ENCODE measurements around the gene SERTAD3.

SERTAD3 gene

GRCh38 chr19:40424637-40425449 is 19.3 kb downstream of the SERTAD3 start:
- DNase-seq = peak in 3 of 14 donors; percentile 50 to 82 (median 67)

GRCh38 chr19:40423938-40424337 is 20.2 kb downstream of the SERTAD3 start:
- DNase-seq = no peak

GRCh38 chr19:40422748-40423566 is 21.2 kb downstream of the SERTAD3 start:
- no peak for DNase-seq

- DNase-seq = no peak
These were observed 22.0 kb downstream of the SERTAD3 start for GRCh38 chr19:40421993-40422747.

GRCh38 chr19:40420766-40421765 is 23.1 kb downstream of the SERTAD3 start:
- DNase-seq = peak; percentile 68 to 96 (median 90)

GRCh38 chr19:40420451-40420765 is 23.7 kb downstream of the SERTAD3 start:
- no peak for DNase-seq

- no peak for DNase-seq
These were observed 24.4 kb downstream of the SERTAD3 start for GRCh38 chr19:40419780-40420179.

GRCh38 chr19:40419066-40419612 is 25.0 kb downstream of the SERTAD3 start:
- no peak for DNase-seq

- no peak for DNase-seq
These were observed 26.1 kb downstream of the SERTAD3 start for GRCh38 chr19:40418040-40418439.

- DNase-seq = no peak
These were observed 26.5 kb downstream of the SERTAD3 start for GRCh38 chr19:40417643-40417981.

GRCh38 chr19:40416918-40417642 is 27.1 kb downstream of the SERTAD3 start:
- DNase-seq = no peak

GRCh38 chr19:40415768-40416167 is 28.4 kb downstream of the SERTAD3 start:
- no peak for DNase-seq

- DNase-seq = no peak
These were observed 29.3 kb downstream of the SERTAD3 start for GRCh38 chr19:40414542-40415535.

- no peak for DNase-seq
These were observed 30.8 kb downstream of the SERTAD3 start, which contains the start of gene PRX for GRCh38 chr19:40413291-40413845. PRX (minus strand) TSS chr19:40413378; CDS start chr19:40407932, 5,446 bp downstream.

GRCh38 chr19:40412866-40413265 is 31.3 kb downstream of the SERTAD3 start:
- no peak for DNase-seq

GRCh38 chr19:40411958-40412499 is 32.1 kb downstream of the SERTAD3 start:
- no peak for DNase-seq

GRCh38 chr19:40411125-40411842 is 32.9 kb downstream of the SERTAD3 start:
- no peak for DNase-seq

GRCh38 chr19:40410030-40410389 is 34.1 kb downstream of the SERTAD3 start:
- no peak for DNase-seq
